GM06990 (cell line): ENCODE data around the gene ACKR2.

ENCODE experiments used
- DNase-seq: peaks from one replicate; pipeline ENCODE4 v3.0.0-alpha.2; 2011; ENCODE audit not compliant: insufficient read length; ENCODE audit errors: extremely low read depth
- H3K27me3 ChIP-seq: replicated peaks from 2 replicates; pipeline ENCODE4 v1.6.0; 2011; ENCODE audit warnings: low read length; ENCODE audit not compliant: control insufficient read depth, insufficient read depth
- H3K36me3 ChIP-seq: 2 replicates; pipeline ENCODE4 v1.5.1; 2011; ENCODE audit warnings: low read length; ENCODE audit not compliant: control insufficient read depth, insufficient read depth
- H3K4me3 ChIP-seq: replicated peaks from 2 replicates; pipeline ENCODE4 v1.5.1; 2011; ENCODE audit warnings: low read depth, mild to moderate bottlenecking, control low read depth, low read length
- CTCF ChIP-seq: IDR thresholded peaks from 2 replicates; pipeline ENCODE4 v1.5.1; 2011; ENCODE audit warnings: low read length, control low read depth, mild to moderate bottlenecking, inconsistent platforms; ENCODE audit not compliant: insufficient read depth, poor library complexity, severe bottlenecking

The ACKR2 gene

GRCh38 chr3:42886294-42886822, 77.1 kb downstream of the ACKR2 start:
- H3K36me3 ChIP-seq = no peaks in the 10 kb centered on the region
- no peak for TF ChIP-seq CTCF
- H3K27me3 ChIP-seq = no peaks in the 10 kb centered on the region; the same call in 1 of the 2 replicates
- H3K4me3 ChIP-seq = no peak overlapping the region
- no peak for DNase-seq

- Histone ChIP-seq H3K4me3 (no peak overlapping the region), H3K36me3 (no peaks in the 10 kb centered on the region), H3K27me3 (no peaks in the 10 kb centered on the region; the same call in 1 of the 2 replicates)
- no peak for DNase-seq
- no peak for TF ChIP-seq CTCF
Observed at GRCh38 chr3:42887084-42887483, 77.8 kb downstream of the ACKR2 start.

- H3K4me3 ChIP-seq = no peak overlapping the region
- DNase-seq = no peak
- H3K36me3 ChIP-seq = no peaks in the 10 kb centered on the region
- H3K27me3 ChIP-seq = no peaks in the 10 kb centered on the region; the same call in 1 of the 2 replicates
- TF ChIP-seq CTCF = no peak
Observed at GRCh38 chr3:42891042-42891441, 81.8 kb downstream of the ACKR2 start.

- Histone ChIP-seq H3K36me3 (no peaks in the 10 kb centered on the region), H3K4me3 (no peak overlapping the region), H3K27me3 (no peaks in the 10 kb centered on the region; the same call in 1 of the 2 replicates)
- no peak for TF ChIP-seq CTCF
- no peak for DNase-seq
Observed at GRCh38 chr3:42892169-42892568, 82.9 kb downstream of the ACKR2 start.

- no peak for DNase-seq
- TF ChIP-seq CTCF = no peak
Observed at GRCh38 chr3:42892807-42893206, 83.6 kb downstream of the ACKR2 start.

More at GRCh38 chr3:42892807-42893206, 83.6 kb downstream of the ACKR2 start:
- no peaks in the 10 kb centered on the region; the same call in 1 of the 2 replicates for H3K27me3 ChIP-seq
- no peaks in the 10 kb centered on the region for H3K36me3 ChIP-seq
- no peak overlapping the region for H3K4me3 ChIP-seq
